GM18868 (cell line): ENCODE data around the gene DENND1A.

Experiments used
- ATAC-seq: cut with Tn5 transposase; IDR thresholded peaks from one replicate; pipeline ENCODE4 v1.9.1; 2021; ENCODE audit warnings: mild to moderate bottlenecking, moderate library complexity; ENCODE audit not compliant: unreplicated experiment

Gene DENND1A

GRCh38 chr9:123517512-123517911 lies 412.4 kb downstream of the DENND1A start:
- no peak for ATAC-seq

GRCh38 chr9:123514766-123515165 lies 415.2 kb downstream of the DENND1A start:
- no peak for ATAC-seq

GRCh38 chr9:123513554-123513953 lies 416.4 kb downstream of the DENND1A start:
- no peak for ATAC-seq

GRCh38 chr9:123511326-123512277 lies 418.3 kb downstream of the DENND1A start:
- no peak for ATAC-seq

- ATAC-seq, result no peak
These were observed 420.3 kb downstream of the DENND1A start for GRCh38 chr9:123509646-123510045.

GRCh38 chr9:123508048-123508447 lies 421.9 kb downstream of the DENND1A start:
- ATAC-seq, result no peak

GRCh38 chr9:123505496-123505895 lies 424.4 kb downstream of the DENND1A start:
- no peak for ATAC-seq

- no peak for ATAC-seq
These were observed 429.6 kb downstream of the DENND1A start for GRCh38 chr9:123500336-123500735.

- ATAC-seq, result no peak
These were observed 432.1 kb downstream of the DENND1A start for GRCh38 chr9:123497830-123498229.

- ATAC-seq, result no peak
These were observed 434.2 kb downstream of the DENND1A start for GRCh38 chr9:123495731-123496130.

- no peak for ATAC-seq
These were observed 436.3 kb downstream of the DENND1A start for GRCh38 chr9:123493627-123494026.

GRCh38 chr9:123490688-123491087 lies 439.2 kb downstream of the DENND1A start:
- ATAC-seq, result no peak

GRCh38 chr9:123488722-123489321 lies 441.1 kb downstream of the DENND1A start:
- ATAC-seq, result no peak

- ATAC-seq, result no peak
These were observed 441.9 kb downstream of the DENND1A start for GRCh38 chr9:123487944-123488548.

GRCh38 chr9:123486431-123486830 lies 443.5 kb downstream of the DENND1A start:
- no peak for ATAC-seq

GRCh38 chr9:123485216-123485615 lies 444.7 kb downstream of the DENND1A start:
- no peak for ATAC-seq

GRCh38 chr9:123484130-123484529 lies 445.8 kb downstream of the DENND1A start:
- ATAC-seq, result no peak

- ATAC-seq, result no peak
These were observed 446.6 kb downstream of the DENND1A start for GRCh38 chr9:123483191-123483803.

GRCh38 chr9:123482295-123482968 lies 447.5 kb downstream of the DENND1A start:
- no peak for ATAC-seq

GRCh38 chr9:123481209-123481865 lies 448.6 kb downstream of the DENND1A start:
- no peak for ATAC-seq
